HepG2 (cell line): ENCODE data around the gene VAPB. TPM values are rescaled to one million over a fixed set of nuclear protein-coding genes. Genes with fewer than 3 reads are reported as not detected.

Experiments
- ATF2 ChIP-seq: sonication (generic); formaldehyde crosslinking; IDR thresholded peaks from 2 replicates; pipeline ENCODE4 v1.4.0; 2020; ENCODE audit warnings: missing genetic modification reagents
- ELF1 ChIP-seq: sonication (generic); formaldehyde crosslinking; IDR thresholded peaks from 2 replicates; pipeline ENCODE4 v1.4.0; 2020; ENCODE audit warnings: missing genetic modification reagents
- FOXA1 ChIP-seq, 2 experiments: fragments of 450-650 bp in 1 of 2; sonication (generic) in 1 of 2; formaldehyde crosslinking in 1 of 2; IDR thresholded peaks; 2 replicates each; pipeline versions ENCODE4 v1.4.0 to v1.6.1; 2016 to 2020; ENCODE audit warnings: missing genetic modification reagents in 1 of 2
- FOXO1 ChIP-seq: sonication (generic); formaldehyde crosslinking; IDR thresholded peaks from 2 replicates; pipeline ENCODE4 v1.4.0; 2020; ENCODE audit warnings: missing genetic modification reagents
- HHEX ChIP-seq: IDR thresholded peaks from 2 replicates; pipeline ENCODE4 v1.6.1; 2016; ENCODE audit warnings: control low read depth
- HMG20B ChIP-seq: conservative IDR thresholded peaks from 2 replicates; pipeline ENCODE4 v1.6.1; 2016; ENCODE audit warnings: missing genetic modification reagents, missing compliant biosample characterization
- HMGA1 ChIP-seq: sonication (generic); formaldehyde crosslinking; conservative IDR thresholded peaks from 2 replicates; pipeline ENCODE4 v1.4.0; 2020; ENCODE audit warnings: missing genetic modification reagents
- KLF13 ChIP-seq: sonication (generic); formaldehyde crosslinking; IDR thresholded peaks from 2 replicates; pipeline ENCODE4 v1.4.0; 2020; ENCODE audit warnings: mild to moderate bottlenecking, missing genetic modification reagents
- KMT2A ChIP-seq: sonication (generic); formaldehyde crosslinking; IDR thresholded peaks from 2 replicates; pipeline ENCODE4 v1.4.0; 2020; ENCODE audit warnings: missing genetic modification reagents
- MAFK ChIP-seq, 2 experiments: IDR thresholded peaks in 1 of 2; conservative IDR thresholded peaks in 1 of 2; 2 replicates each; pipeline ENCODE4 v1.6.1; 2011; ENCODE audit warnings: improper control_type of control experiment in 2 of 2, low read length in 2 of 2
- MEIS2 ChIP-seq: sonication (generic); formaldehyde crosslinking; IDR thresholded peaks from 2 replicates; pipeline ENCODE4 v1.9.0; 2021; ENCODE audit warnings: mild to moderate bottlenecking, missing genetic modification reagents
- MTF2 ChIP-seq: sonication (generic); formaldehyde crosslinking; IDR thresholded peaks from 2 replicates; pipeline ENCODE4 v1.5.0; 2020; ENCODE audit warnings: missing genetic modification reagents, borderline replicate concordance
- MYNN ChIP-seq: sonication (generic); formaldehyde crosslinking; IDR thresholded peaks from 2 replicates; pipeline ENCODE4 v1.4.0; 2020; ENCODE audit warnings: mild to moderate bottlenecking, low read depth, missing genetic modification reagents
- NFYB ChIP-seq: sonication (generic); formaldehyde crosslinking; IDR thresholded peaks from 2 replicates; pipeline ENCODE4 v1.4.0; 2020; ENCODE audit warnings: missing genetic modification reagents
- PAXIP1 ChIP-seq: sonication (generic); formaldehyde crosslinking; conservative IDR thresholded peaks from 2 replicates; pipeline ENCODE4 v1.4.0; 2020; ENCODE audit warnings: mild to moderate bottlenecking, missing genetic modification reagents, moderate library complexity
- RNF2 ChIP-seq: fragments of 450-650 bp; conservative IDR thresholded peaks from 2 replicates; pipeline ENCODE4 v1.6.1; 2016; ENCODE audit warnings: low read depth
- TFAP4 ChIP-seq: sonication (generic); IDR thresholded peaks from 2 replicates; pipeline ENCODE4 v1.6.1; 2016; ENCODE audit warnings: low read depth, borderline replicate concordance
- ZBTB25 ChIP-seq: IDR thresholded peaks from 2 replicates; pipeline ENCODE4 v1.6.1; 2018; ENCODE audit warnings: missing genetic modification reagents
- ZBTB38 ChIP-seq: sonication (generic); formaldehyde crosslinking; IDR thresholded peaks from 2 replicates; pipeline ENCODE4 v1.5.1; 2020; ENCODE audit warnings: mild to moderate bottlenecking, missing genetic modification reagents
- ZNF24 ChIP-seq: fragments of 450-650 bp; IDR thresholded peaks from 2 replicates; pipeline ENCODE4 v1.6.1; 2017; ENCODE audit warnings: antibody characterized with exemption, mild to moderate bottlenecking
- ZNF253 ChIP-seq: sonication (generic); formaldehyde crosslinking; IDR thresholded peaks from 2 replicates; pipeline ENCODE4 v1.8.0; 2022; ENCODE audit warnings: mild to moderate bottlenecking, missing genetic modification reagents, borderline replicate concordance
- ZNF460 ChIP-seq: sonication (generic); formaldehyde crosslinking; IDR thresholded peaks from 2 replicates; pipeline ENCODE4 v1.5.1; 2020; ENCODE audit warnings: missing genetic modification reagents, mild to moderate bottlenecking, borderline replicate concordance
- ZNF678 ChIP-seq: sonication (generic); formaldehyde crosslinking; IDR thresholded peaks from 2 replicates; pipeline ENCODE4 v1.4.0; 2020; ENCODE audit warnings: mild to moderate bottlenecking, missing genetic modification reagents
- ZNF737 ChIP-seq: sonication (generic); formaldehyde crosslinking; IDR thresholded peaks from 2 replicates; pipeline ENCODE4 v1.5.0; 2020; ENCODE audit warnings: missing genetic modification reagents, mild to moderate bottlenecking, borderline replicate concordance
- ZNF772 ChIP-seq: sonication (generic); formaldehyde crosslinking; IDR thresholded peaks from 2 replicates; pipeline ENCODE4 v1.5.0; 2020; ENCODE audit warnings: mild to moderate bottlenecking, missing genetic modification reagents
- ZNF790 ChIP-seq: sonication (generic); formaldehyde crosslinking; IDR thresholded peaks from 2 replicates; pipeline ENCODE4 v1.8.0; 2022; ENCODE audit warnings: missing genetic modification reagents, mild to moderate bottlenecking, borderline replicate concordance
- ZSCAN9 ChIP-seq: IDR thresholded peaks from 2 replicates; pipeline ENCODE4 v1.6.1; 2016; ENCODE audit warnings: borderline replicate concordance
- polyA plus RNA-seq, 8 experiments: library from polyadenylated mRNA; depleted of rRNA in 3 of 8; stranded (reverse) in 7 of 8; unstranded in 1 of 8; fragments of >200 nt; fragmentation: Illumina TruSeq in 4 of 8; extraction: Trizol in 4 of 8; gene quantifications; 2 replicates each; pipeline versions ENCODE4 v1.2.1 to v1.2.3, GENCODE V29; 2011 to 2016; ENCODE audit warnings: low read depth in 4 of 8, missing spikeins in 1 of 8, mixed read lengths in 1 of 8; ENCODE audit not compliant: insufficient read depth in 1 of 8
- total RNA-seq, 5 experiments: library from RNA; depleted of rRNA; stranded (reverse); fragments of >200 nt; fragmentation: Illumina TruSeq; extraction: Trizol; gene quantifications; 2 replicates each; pipeline ENCODE4 v1.2.3, GENCODE V29; 2016; ENCODE audit warnings: low read depth in 1 of 5

VAPB gene
- total and polyA plus RNA-seq, 2 of the 13 experiments (the other 11 are each of a cell fraction or from before 2014, with no cell fraction given): 18.6 to 48.5 TPM

- TF ChIP-seq TFAP4 (peak; percentile 92), PAXIP1 (CRISPR knock-in tag) (0 out of 2 replicates have a peak, but pooled peaks have one; percentile 19), ZBTB25 (CRISPR knock-in tag) (peak; percentile 50; the same call in 1 of the 2 replicates), ZNF460 (CRISPR knock-in tag) (no peak), HMG20B (CRISPR knock-in tag) (peak; percentile 81; the same call in 1 of the 2 replicates), FOXA1 (IDR thresholded peaks at IDR 0.05) (no peak), FOXA1 (CRISPR knock-in tag; IDR thresholded peaks at IDR 0.05) (peak; percentile 67), KLF13 (CRISPR knock-in tag) (no peak), ZNF678 (CRISPR knock-in tag) (no peak), ZNF24 (no peak), ZNF253 (CRISPR knock-in tag) (no peak), RNF2 (no peak), KMT2A (CRISPR knock-in tag) (no peak), ELF1 (CRISPR knock-in tag) (no peak), MYNN (no peak), FOXO1 (CRISPR knock-in tag) (0 out of 2 replicates have a peak, but pooled peaks have one; percentile 23), HHEX (CRISPR knock-in tag) (peak; percentile 63), MTF2 (CRISPR knock-in tag) (no peak), ZNF772 (CRISPR knock-in tag) (no peak), ZBTB38 (CRISPR knock-in tag) (no peak), ATF2 (CRISPR knock-in tag) (no peak), MAFK (conservative IDR thresholded peaks at IDR 0.05 in 1 of 2, IDR thresholded peaks at IDR 0.05 in 1 of 2; ENCODE audit: low read length in 2 of 2) (no peak), NFYB (CRISPR knock-in tag) (no peak), ZSCAN9 (0 out of 2 replicates have a peak, but pooled peaks have one; percentile 36), HMGA1 (no peak), MEIS2 (no peak), ZNF790 (CRISPR knock-in tag) (no peak), ZNF737 (CRISPR knock-in tag) (no peak)
These were observed 6.6 kb downstream of the VAPB start (continued) for GRCh38 chr20:58395604-58396003.
